22Rv1 (cell line): ENCODE measurements around the gene PEX14.

Experiments
- CTCF ChIP-seq: fragments of 450-650 bp; IDR thresholded peaks from 2 replicates; pipeline ENCODE4 v1.5.1; 2017; ENCODE audit warnings: mild to moderate bottlenecking
- ZFX ChIP-seq: fragments of 450-650 bp; IDR thresholded peaks from 2 replicates; pipeline ENCODE4 v1.6.1; 2017; ENCODE audit warnings: antibody characterized with exemption, borderline replicate concordance

- TF ChIP-seq CTCF (no peak), ZFX (no peak)
Measured at GRCh38 chr1:10564063-10564462, 89.3 kb downstream of the PEX14 start.
